Gastrocnemius medialis (tissue), 4 donors: ENCODE measurements around the gene ALG6.

ENCODE experiments used
- CTCF ChIP-seq, 5 experiments: fragments of 450-650 bp in 3 of 5; fragments of 200-600 bp in 2 of 5; sonication (generic) in 2 of 5; IDR thresholded peaks in 4 of 5; conservative IDR thresholded peaks in 1 of 5; 1 replicate in 4 of 5; 2 replicates in 1 of 5; pipeline ENCODE4 v1.5.1; 2016 to 2019; ENCODE audit warnings: antibody characterized with exemption in 5 of 5, mild to moderate bottlenecking in 3 of 5, moderate library complexity in 3 of 5
- POLR2A ChIP-seq, 2 donors: fragments of 450-650 bp; IDR thresholded peaks; one replicate each; pipeline ENCODE4 v1.6.1; 2017; ENCODE audit warnings: antibody characterized with exemption in 2 of 2, mild to moderate bottlenecking in 2 of 2, moderate library complexity in 2 of 2

- no peak for TF ChIP-seq CTCF (IDR thresholded peaks at IDR 0.05 in 4 of 5, conservative IDR thresholded peaks at IDR 0.05 in 1 of 5)
- TF ChIP-seq POLR2A (IDR thresholded peaks at IDR 0.05) = no peak
These were observed 56.2 kb downstream of the ALG6 start for GRCh38 chr1:63423649-63424048.
